HG03460 (cell line): Measurements from ENCODE around the gene MSANTD1.

Experiments used
- ATAC-seq: cut with Tn5 transposase; IDR thresholded peaks from one replicate; pipeline ENCODE4 v1.9.1; 2021; ENCODE audit not compliant: unreplicated experiment

Gene MSANTD1

DNA sequence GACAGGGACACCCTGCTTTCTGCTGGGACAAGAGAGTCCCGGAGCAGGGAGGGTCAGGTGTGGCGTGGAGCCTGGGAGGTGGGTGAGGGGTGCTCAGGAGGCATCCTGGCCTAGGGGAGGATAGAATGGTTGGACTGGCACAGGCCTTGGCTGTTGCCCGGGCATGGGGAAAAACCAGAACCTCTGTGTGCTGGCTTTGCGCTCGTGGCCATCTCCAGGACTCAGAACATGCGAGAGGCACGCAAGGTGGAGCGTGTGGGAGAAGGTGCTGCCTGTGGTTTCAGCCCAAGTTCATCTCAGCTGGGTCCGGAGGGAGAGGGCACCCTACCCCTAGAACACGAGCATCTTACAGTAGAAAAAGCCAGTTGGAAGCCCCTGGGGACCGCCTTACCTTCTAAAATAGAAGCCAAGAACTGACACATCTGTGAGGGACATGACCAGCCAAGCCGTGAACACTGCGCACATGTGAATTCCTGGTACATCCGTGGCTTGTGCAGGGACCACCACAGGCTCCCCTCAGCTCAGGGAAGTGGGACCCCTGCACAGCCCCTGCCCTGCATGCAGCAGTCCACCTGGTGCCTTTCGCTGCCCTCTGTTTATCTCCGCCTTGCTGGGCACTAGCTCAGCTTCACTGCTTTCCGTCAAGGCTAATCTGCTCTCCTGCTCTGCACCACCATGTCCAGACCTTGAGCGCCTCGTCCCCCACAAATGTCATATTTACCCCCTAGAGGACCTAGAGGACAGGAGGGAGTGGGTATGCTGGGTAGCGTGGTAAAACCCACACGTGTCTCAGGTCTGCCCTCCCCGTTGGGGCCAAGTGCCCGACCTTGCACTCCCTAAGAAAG is 13.5 kb downstream of the MSANTD1 start:
- ATAC-seq: no peak

DNA sequence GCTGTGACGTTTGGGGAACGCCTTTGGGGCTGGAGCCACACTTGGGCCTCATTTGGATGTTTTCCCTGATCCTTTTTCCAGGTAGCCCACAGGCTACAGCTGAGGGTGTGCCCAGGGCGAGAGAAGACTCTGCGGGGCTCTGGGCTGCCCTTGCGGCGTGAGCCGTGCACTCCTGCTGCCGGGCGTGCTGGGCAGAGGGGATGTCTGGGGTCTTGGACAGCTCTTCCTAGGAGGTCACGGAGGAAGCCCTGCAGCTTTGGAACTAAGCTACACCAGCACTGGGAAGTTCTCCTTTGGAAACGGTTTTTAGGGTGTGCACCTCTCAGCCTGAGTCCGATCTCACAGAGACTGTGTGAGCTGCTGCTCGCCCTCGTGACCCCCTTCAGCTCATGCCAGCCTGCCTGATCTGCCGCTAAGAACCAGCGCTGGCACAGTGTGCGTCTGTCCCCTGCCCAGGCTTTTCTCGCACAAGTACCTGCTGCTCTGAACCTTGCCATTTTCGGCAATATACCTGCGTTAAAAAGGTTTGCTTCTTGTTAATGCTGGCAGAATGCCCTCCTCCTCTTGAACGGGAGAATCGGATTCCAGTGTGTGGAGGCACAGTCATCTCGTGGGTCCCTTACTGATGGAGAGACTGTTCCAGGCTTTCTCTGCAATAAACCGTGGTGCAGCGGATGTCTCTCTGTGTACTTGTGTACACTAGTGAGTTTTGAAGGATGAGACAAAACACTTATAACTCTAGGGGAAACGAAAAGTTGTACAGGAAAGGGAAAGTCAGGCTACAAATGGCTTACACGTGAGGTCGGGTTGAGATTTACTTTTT is 14.3 kb downstream of the MSANTD1 start:
- ATAC-seq: no peak

DNA sequence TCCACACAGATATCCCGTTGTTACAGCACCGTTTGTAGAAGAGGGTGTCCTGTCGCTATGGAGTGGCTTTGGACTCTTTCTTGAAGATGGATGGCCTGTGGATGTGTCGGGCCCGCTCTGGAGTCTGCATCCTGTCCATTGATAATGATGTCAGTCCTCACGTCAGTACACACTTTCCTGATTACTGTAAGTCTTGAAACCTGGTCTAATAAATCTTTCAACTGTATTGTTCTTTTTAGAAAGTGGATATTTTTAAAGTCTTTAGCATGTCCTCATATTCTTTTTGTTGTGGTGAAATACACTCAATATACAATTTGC is 14.9 kb downstream of the MSANTD1 start:
- ATAC-seq: no peak

DNA sequence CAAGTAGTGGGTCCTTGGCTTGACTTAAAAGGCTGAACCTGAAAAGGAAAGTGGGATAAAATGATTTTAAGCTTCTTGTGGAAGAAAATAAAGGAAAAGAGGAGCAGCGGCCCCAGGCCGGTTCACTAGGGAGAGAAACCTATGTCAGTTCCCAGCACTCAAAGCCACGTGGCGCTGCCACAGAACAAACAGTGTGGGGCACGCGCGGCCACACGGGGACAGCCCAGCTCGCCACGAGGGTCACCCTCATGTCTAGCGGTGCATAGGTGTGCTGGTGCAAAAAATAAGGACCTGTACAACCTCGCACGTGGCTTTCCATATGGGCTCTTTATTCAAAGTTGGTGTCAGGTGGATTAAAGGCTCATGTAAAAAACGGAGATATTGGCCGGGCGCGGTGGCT is 17.1 kb downstream of the MSANTD1 start:
- no peak for ATAC-seq

DNA sequence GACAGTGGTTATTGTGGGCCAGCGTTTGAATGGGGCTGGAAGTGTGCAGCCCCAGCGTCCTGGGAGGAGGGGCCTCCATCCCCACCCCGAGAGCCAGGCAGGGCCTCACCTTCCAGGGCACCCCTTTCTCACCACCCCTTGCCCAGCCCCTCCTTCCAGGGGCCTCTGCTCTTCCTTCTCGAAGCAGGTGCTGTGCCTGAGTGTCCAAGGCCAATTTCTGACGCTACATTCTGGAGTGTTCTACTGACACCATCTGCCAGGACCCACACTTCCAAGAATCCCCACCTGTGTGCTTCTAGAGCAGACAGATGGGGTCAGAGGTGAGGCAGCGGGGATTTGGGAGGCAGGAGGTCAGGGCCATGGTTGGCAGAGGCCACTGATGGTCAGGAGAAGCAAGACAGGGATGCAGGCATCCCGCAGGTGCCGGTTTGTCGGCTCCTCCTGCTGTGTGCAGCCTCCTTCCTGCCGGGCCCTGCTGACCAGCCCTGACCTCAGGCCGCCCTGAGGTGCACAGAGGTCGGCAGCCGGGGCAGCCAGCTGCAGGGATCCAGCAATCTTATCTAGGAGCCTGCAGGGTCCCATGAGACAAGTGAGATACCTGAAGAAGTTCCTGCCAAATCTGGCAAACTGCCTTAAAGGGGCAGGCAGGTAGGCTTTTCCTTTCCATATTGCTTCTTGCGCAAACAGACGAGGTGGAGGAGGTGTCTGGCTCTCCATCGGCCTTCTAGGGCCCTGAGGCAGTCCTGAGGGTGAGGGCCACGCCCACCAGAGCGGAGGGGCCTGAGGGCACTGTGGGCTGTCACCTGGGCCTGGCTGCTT is 18.8 kb downstream of the MSANTD1 start:
- no peak for ATAC-seq

DNA sequence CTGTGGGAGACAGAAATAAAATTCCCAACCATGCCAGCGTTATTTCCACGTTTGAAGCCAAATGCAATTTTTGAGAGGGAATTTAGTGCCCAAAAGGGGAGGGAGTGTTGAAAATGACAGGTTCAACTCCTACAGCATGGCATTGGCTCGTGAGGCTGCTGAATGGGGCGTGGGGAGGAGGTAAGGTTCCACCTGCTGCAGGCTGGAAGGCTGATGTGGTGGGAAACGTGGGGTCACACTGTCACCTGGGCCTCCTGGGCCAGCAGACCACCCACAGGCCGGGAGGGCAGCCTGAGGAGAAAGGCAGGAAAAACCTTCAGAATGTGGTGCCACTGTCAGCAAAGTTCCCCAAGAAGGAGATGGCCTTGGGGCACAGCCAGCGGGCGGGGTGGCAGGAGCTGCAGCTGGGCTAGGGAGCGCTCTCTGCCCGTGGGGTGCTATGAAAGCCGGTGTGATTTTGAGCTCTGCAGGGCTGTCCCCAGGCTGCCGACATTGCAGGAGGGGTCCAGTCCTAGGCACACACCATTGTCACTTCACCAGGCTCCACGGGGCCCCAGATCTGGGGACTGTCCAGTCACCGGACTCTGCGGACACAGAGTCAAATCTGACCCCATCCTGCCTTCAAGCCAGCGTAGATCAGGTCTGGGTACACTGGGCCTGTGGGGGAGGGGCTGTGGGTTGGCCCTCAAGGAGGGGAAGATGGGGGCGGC is 19.6 kb downstream of the MSANTD1 start:
- no peak for ATAC-seq

DNA sequence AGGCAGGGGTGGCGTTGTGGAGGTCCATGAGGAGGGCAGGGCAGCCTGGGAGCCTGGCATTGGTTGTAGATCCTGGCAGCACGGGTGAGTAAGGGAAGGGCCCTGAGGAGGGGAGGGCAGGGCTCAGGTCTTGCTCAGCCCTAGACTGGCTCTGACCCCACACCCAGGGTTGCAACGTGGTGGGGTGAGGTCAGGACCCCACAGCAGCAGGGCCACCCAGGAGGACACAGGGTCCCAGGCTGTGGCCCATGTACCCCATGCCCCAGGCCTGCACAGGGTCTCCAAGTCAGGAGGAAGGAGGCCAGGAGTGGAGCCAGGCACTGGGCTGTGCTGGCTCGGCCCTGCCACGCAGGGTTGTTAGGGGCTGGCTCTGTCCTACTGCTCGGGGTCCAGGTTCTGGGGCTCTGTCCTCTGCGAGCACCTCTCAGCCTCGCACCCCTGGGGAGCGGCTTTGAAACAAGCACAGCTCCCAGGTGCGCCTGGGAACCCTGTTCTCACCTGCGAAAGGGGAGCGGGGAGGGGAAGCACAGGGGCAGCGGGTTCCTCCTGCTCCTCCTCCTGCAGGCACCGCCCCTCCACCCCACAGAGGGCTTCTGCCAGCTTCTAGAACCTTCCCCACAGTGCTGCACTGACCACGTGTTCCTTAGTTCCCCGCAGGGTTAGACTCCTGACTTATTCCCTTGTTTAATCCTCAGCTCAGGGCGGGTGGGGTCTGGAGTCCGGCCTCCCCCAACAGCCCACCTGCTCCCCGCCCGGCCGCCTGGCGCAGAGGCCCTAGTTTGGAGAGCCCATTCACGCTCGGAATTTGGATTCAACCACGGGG is 20.4 kb downstream of the MSANTD1 start:
- ATAC-seq: no peak

DNA sequence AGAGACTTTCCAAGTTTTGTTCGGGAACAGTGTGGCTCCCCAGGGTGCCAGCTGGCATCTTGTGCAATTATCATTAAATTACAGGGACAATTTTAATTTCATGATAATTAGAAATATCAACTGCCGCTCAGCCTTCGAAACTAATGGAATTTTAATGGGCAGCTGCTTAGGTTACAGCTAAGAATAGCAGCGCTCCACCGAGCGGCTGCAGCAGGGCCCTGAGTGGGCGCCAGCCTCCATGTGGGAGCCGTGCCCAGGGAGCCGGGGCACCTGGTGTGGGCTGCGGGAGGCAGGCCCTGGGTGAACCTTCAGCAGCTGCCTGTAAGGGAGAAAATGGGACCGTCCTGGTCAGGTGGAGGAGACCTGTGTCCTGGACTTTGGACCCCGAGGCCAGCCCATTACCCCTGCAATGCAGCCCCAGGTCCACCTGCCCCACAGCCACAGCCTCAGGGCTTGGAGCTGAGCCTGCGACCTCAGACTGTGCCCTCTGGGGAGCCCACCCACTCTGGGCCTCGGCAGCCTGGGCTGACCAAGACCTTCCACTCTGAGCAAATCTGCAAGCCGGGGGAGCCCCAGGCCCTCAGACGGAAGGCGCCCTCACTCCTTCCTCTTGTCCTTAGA is 21.1 kb downstream of the MSANTD1 start:
- no peak for ATAC-seq

DNA sequence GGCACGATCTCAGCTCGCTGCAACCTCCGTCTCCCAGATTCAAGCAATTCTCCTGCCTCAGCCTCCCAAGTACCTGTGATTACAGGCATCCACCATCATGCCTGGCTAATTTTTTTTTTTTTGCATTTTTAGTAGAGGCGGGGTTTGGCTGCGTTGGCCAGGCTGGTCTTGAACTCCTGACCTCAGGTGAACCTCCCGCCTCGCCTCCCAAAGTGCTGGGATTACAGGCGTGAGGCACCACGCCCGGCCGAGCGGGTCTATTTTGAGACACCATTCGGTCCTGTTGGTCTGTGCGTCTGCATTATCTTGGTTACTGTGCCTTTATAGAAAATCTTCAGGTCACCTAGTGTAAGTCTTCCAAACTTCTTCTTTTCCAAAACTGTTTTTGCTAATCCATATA is 22.2 kb downstream of the MSANTD1 start:
- no peak for ATAC-seq

DNA sequence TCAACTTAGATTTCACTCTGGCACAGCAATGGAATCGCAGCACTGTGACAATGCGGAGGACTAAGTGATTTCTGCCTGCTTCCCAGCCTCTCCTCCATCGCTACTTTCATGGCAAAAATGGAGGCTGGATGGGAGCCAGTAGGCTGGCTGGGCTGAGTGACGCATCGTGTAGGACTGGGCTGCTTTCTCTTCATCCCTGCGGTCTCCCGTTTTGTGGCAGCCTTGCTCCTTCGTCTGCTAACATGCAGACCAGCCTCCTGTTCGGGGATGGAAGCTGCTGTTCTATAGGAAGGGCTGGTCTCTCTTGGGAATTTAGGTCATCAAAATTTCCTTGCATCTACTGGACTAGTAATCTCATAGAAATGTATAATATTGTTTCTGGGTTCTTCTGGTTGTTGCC is 28.0 kb downstream of the MSANTD1 start:
- no peak for ATAC-seq

DNA sequence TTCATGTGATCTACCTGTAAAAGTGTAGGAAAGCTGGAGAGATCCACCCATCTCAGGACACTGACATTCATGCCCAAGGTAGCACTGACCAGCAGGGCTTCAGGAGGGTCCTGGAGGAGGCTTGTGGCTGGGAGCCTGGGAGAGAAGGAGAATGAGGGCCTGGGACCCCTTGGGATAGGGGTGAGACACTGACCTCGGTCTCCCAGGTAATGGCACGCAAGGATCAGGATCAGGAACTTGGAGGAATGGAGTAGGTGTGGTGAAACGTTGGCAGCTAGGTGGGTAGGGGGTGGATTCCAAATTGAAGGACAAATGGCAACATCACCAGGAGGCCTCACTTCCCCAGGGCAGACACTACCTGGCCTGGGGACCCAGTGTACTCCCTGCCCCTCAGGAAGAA is 31.5 kb downstream of the MSANTD1 start:
- no peak for ATAC-seq

DNA sequence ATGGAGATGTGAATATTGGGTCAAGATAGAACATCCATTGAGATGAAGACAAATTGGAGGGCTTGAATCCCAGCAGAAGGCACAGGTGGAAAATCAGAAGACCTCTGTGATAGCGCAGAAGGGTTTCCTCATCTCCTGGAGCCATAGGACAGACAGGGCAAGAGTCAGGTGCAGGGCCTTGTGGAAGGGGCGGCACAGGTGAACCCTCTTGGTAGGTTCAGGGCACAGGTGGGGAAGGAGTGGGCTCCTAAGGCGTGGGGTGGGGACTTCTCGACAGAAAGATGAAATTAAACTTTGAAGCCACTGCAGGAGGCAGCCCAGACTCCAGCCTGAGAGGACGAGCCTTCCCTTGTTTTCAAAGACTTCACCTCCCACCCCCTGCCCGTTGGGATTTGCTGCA is 34.5 kb downstream of the MSANTD1 start:
- ATAC-seq: no peak

DNA sequence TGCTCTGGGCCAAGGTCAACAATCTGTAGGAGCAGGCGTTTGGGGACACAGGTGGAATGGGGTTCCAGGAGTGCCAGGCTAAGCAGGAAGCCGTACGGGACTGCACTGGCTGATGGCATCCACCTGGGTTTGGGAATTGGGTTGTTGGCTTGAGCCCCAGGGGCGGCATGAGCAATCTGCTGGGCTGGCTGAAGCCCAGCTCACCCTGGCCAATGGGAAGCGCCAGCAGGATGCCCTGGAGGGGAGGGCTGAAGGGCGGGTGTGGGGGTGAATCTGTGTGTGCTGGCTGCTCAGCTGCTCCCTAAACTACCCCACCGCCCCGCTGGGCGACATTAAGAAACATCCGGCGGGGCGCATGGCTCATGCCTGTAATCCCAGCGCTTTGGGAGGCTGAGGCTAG is 35.0 kb downstream of the MSANTD1 start:
- ATAC-seq: no peak

DNA sequence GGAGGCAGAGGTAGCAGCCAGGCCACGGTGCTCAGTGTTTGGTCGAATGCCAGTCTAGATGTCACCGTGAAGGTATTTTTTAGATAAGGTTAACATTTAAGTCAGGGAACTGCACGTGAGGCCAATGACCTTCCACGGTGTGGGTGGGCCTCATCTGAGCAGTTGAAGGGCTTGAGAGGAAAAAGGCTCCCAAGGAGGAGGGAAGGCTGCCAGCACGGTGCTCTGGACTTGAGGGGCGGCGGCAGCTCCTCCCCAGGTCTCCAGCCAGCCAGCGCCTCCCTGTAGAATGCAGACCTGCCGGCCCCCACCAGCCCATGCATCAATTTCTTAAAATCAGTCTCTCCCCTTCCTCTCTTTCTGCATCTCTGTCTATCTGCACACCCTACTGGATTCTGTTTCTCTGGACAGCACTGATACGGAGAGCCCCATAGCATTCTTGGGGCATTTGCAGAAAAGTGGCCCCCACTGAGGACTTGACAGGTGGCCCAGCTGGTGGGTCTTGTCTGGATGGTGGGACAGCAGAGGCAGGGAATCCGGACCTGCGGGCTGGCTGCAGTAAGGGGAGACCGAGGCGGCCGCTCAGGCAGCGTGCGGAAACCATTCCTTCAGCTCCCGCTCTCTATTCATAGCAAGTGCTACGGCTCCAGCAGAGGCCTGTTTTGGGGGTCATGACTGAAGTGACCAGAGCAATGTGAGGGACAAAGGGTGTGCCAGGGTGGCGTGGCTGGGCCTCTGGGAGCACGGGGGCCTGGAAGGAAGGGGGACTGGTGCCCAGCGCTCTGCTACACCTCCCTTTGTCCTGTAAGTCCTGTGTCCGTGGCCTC is 36.0 kb downstream of the MSANTD1 start:
- ATAC-seq: no peak

DNA sequence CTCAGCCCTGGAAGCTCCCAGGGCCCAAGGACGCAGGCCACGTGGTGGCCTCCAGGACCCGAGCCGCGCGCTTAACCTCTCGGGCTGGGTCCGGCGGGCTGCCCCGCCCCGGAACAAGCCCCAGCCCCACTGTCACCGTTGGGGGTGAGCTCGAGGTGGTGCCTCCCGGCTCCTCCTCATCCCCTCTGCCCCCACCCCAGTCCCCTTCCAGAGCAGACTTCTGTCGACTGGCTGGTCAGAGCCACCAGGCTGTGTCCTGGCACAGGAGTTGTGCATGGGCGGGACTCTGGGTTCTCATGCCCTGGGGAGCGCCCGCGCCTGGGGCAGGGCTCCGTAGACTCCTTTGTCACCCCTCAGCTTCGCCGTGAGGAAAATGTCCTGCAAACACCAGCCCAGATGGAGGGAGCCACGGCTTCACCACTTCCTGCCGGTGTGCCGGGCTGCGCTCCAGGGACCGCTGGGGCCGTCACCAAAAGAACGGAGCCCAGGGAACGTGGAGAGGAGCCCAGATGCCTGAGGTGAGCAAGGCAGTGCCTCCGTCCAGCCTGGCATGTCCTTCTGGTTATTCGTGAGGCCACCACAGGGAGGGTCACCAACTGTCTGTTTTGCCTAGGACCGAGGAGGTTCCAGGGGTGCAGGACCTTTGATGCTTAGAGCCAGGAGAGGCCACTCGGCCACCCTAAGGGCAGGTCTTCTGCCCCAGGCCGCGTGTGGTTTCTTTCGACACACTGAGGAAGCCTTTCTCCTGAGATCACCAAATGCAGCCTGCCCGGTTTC is 36.8 kb downstream of the MSANTD1 start:
- peak; percentile 94 for ATAC-seq

DNA sequence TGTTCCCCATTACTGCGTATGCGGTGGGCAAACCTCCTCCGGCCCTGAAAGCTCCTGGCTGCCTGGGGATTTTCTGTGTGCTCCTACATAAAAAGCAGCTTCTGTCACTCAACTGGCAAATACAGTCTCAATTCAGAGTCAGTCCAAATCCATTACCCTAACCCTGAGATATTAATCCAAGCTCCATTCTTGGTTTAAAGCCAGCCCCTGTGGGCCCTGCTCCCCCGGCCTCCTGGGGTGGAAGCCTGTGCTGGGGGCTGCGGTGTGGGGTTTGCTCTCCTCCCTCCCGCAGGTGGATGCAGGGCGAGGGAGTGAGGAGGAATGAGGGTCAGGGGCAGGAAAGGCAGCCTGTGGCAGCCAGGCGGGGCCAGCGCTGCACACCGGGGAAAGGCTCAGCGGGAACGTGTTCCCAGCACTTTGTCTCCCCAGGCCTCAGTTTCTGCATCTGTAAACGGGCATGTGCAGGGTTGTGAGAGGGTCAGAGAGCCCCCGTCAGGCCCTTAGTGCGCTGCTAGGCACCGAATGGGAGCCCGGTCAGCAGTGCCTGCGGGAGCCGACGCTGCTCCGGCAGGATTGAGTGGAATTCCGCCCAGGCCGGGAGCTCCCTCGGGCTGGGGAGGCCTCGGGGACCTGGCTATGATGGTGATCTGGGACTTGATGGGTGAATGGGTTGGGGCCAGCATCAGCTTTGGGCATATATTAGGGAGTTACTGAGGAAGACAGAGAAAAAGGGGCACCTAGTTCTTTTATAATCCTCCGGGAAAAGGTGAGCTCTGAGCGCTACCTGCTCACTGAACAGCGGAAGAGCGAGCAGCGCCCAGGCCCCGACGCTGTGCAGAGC is 37.6 kb downstream of the MSANTD1 start:
- ATAC-seq: no peak

DNA sequence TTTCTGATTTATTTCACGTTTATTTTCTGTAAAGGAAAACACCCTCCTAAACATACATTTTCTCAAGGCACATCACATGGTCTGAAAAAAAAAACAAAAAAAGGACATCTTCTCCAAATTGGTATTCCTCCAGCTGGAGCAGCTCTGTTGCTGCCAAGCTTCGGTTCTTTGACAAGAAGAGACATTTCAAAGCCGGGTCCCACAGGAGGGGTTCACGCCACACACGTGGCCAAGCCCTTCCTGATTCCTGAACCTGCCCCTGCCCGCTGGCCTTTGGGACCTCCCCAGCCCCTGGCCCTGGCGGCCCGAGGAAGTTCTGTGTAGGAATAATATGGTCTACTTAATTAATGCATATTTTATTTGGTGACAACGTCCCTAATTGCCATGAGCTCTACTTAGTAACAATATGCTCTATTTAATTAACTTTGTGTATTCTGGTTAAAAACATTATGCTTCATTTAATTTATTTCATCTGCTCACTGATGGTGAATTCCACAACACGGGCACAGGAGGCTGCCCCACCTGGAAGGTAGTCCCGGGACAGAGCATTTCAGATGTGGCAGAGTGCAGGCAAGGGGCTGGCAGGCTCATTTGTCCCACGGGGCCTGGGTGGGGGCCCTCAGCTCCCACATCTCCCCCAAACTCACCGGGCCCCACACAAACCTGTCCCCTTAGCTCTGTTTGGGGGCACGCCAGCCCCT is 38.5 kb downstream of the MSANTD1 start:
- no peak for ATAC-seq
